Measurements from ENCODE around the gene DMD. TPM values are rescaled to one million over a fixed set of nuclear protein-coding genes. Genes with fewer than 3 reads are reported as not detected.

The DMD gene
- total RNA-seq, 1 donor from 2014 or later: 30.6 TPM

- peak overlapping the region; percentile 53 for H3K4me3 ChIP-seq
Observed at GRCh38 chrX:32155044-32155638, 1056.2 kb downstream of the DMD start.

GRCh38 chrX:32153585-32153984 is 1057.8 kb downstream of the DMD start:
- Histone ChIP-seq H3K36me3 (no peaks in the 10 kb centered on the region), H3K27me3 (no peaks in the 10 kb centered on the region), H3K9me3 (ENCODE audit: low read depth) (no peaks in the 10 kb centered on the region), H3K27ac (no peak overlapping the region), H4K20me1 (ENCODE audit: low read depth) (no peaks in the 10 kb centered on the region), H2AFZ (replicated peaks) (no peak overlapping the region), H3K79me2 (ENCODE audit: low read depth) (peaks cover 4% of the 10 kb centered on the region), H3K4me3 (no peak overlapping the region), H3K4me2 (peak overlapping the region; percentile 75), H3F3A (ENCODE audit: low read depth) (peaks cover 14% of the 10 kb centered on the region), H3K9ac (no peak overlapping the region), H3K4me1 (peaks cover 3% of the 10 kb centered on the region)
- DNase-seq (ENCODE audit: low spot score): no peak
- TF ChIP-seq EZH2phosphoT487 (IDR thresholded peaks at IDR 0.05) (no peak), EZH2 (IDR thresholded peaks at IDR 0.05) (no peak), CTCF (IDR thresholded peaks at IDR 0.05) (no peak)
- Mint-ChIP-seq H3K27ac (peak overlapping the region; percentile 79), H3K36me3 (no peaks in the 10 kb centered on the region), H3K4me1 (peaks cover 13% of the 10 kb centered on the region), H3K4me3 (peak overlapping the region; percentile 86), H3K27me3 (ENCODE audit: insufficient read depth, low read depth) (no peaks in the 10 kb centered on the region), H3K9me3 (peaks cover 2% of the 10 kb centered on the region)

More at GRCh38 chrX:32155044-32155638, 1056.2 kb downstream of the DMD start:
- TF ChIP-seq CTCF (IDR thresholded peaks at IDR 0.05) (no peak), EZH2phosphoT487 (IDR thresholded peaks at IDR 0.05) (no peak), EZH2 (IDR thresholded peaks at IDR 0.05) (no peak)
- H2AFZ ChIP-seq (replicated peaks): peak overlapping the region; percentile 68
- peak overlapping the region; percentile 75 for H3K4me2 ChIP-seq
- H3K27me3 ChIP-seq: no peaks in the 10 kb centered on the region
- no peak overlapping the region for H3K9ac ChIP-seq
- Mint-ChIP-seq H3K27me3 (ENCODE audit: insufficient read depth, low read depth) (no peaks in the 10 kb centered on the region), H3K9me3 (peaks cover 2% of the 10 kb centered on the region), H3K27ac (peak overlapping the region; percentile 16), H3K4me3 (peak overlapping the region; percentile 87), H3K4me1 (peaks cover 8% of the 10 kb centered on the region), H3K36me3 (no peaks in the 10 kb centered on the region)
- peaks cover 14% of the 10 kb centered on the region for H3F3A ChIP-seq (ENCODE audit: low read depth)
- peaks cover 4% of the 10 kb centered on the region for H3K79me2 ChIP-seq (ENCODE audit: low read depth)
- H3K27ac ChIP-seq: peak overlapping the region; percentile 78
- H3K9me3 ChIP-seq (ENCODE audit: low read depth): no peaks in the 10 kb centered on the region
- peaks cover 3% of the 10 kb centered on the region for H3K4me1 ChIP-seq
- peak; percentile 54 for DNase-seq (ENCODE audit: low spot score)
- H4K20me1 ChIP-seq (ENCODE audit: low read depth): no peaks in the 10 kb centered on the region
- H3K36me3 ChIP-seq: no peaks in the 10 kb centered on the region

GRCh38 chrX:32150141-32150540 is 1061.2 kb downstream of the DMD start:
- no peak overlapping the region for H3K4me3 Mint-ChIP-seq
- TF ChIP-seq EZH2phosphoT487 (IDR thresholded peaks at IDR 0.05) (no peak), CTCF (IDR thresholded peaks at IDR 0.05) (no peak), EZH2 (IDR thresholded peaks at IDR 0.05) (no peak)
- H2AFZ ChIP-seq (replicated peaks): no peak overlapping the region
- H3K9me3 ChIP-seq (ENCODE audit: low read depth): no peaks in the 10 kb centered on the region
- peaks cover 4% of the 10 kb centered on the region for H3K79me2 ChIP-seq (ENCODE audit: low read depth)
- H3K27ac Mint-ChIP-seq: no peak overlapping the region
- no peaks in the 10 kb centered on the region for H4K20me1 ChIP-seq (ENCODE audit: low read depth)
- H3K4me3 ChIP-seq: no peak overlapping the region
- no peak overlapping the region for H3K27ac ChIP-seq
- no peaks in the 10 kb centered on the region for H3K27me3 ChIP-seq
- peaks cover 3% of the 10 kb centered on the region for H3K9me3 Mint-ChIP-seq
- peaks cover 3% of the 10 kb centered on the region for H3K4me1 ChIP-seq
- H3K27me3 Mint-ChIP-seq (ENCODE audit: insufficient read depth, low read depth): no peaks in the 10 kb centered on the region
- peaks cover 8% of the 10 kb centered on the region for H3F3A ChIP-seq (ENCODE audit: low read depth)
- H3K4me1 Mint-ChIP-seq: peaks cover 11% of the 10 kb centered on the region
- H3K36me3 Mint-ChIP-seq: peaks cover 1% of the 10 kb centered on the region
- DNase-seq (ENCODE audit: low spot score): no peak
- H3K9ac ChIP-seq: no peak overlapping the region
- H3K4me2 ChIP-seq: no peak overlapping the region
- H3K36me3 ChIP-seq: no peaks in the 10 kb centered on the region

Data from neural progenitor cell (in vitro differentiated cells).